ENCODE results near the gene SLX4IP. TPM values are rescaled to one million over a fixed set of nuclear protein-coding genes. Genes with fewer than 3 reads are reported as not detected.

Gene SLX4IP
- total and polyA plus RNA-seq, 2 of the 13 experiments (the other 11 are each of a cell fraction or from before 2014, with no cell fraction given), result 3.6 to 7.3 TPM

GRCh38 chr20:10603971-10604864 is 169.1 kb downstream of the SLX4IP start (continued):
- TF ChIP-seq MTA1 (CRISPR knock-in tag; IDR thresholded peaks at IDR 0.05; ENCODE audit: borderline replicate concordance) (peak; percentile 99), MTF2 (CRISPR knock-in tag; IDR thresholded peaks at IDR 0.05; ENCODE audit: borderline replicate concordance) (0 out of 2 replicates have a peak, but pooled peaks have one; percentile 46), ZXDC (CRISPR knock-in tag; IDR thresholded peaks at IDR 0.05) (no peak), ZFP36L2 (CRISPR knock-in tag; IDR thresholded peaks at IDR 0.05) (peak; percentile 44; the same call in 1 of the 2 replicates), NR2F2 (IDR thresholded peaks at IDR 0.05; ENCODE audit: borderline replicate concordance, low read depth) (peak; percentile 53; the same call in 1 of the 2 replicates), ZNF660 (CRISPR knock-in tag; IDR thresholded peaks at IDR 0.05; ENCODE audit: borderline replicate concordance, low read depth) (no peak), ZNF138 (CRISPR knock-in tag; IDR thresholded peaks at IDR 0.05; ENCODE audit: low read depth) (no peak), THAP11 (CRISPR knock-in tag; IDR thresholded peaks at IDR 0.05) (peak; percentile 88), HDAC2 (CRISPR knock-in tag; IDR thresholded peaks at IDR 0.05) (peak; percentile 99), CENPT (CRISPR knock-in tag; IDR thresholded peaks at IDR 0.05; ENCODE audit: low read depth) (no peak), ZSCAN22 (CRISPR knock-in tag; IDR thresholded peaks at IDR 0.05) (no peak)
- TF ChIP-seq, protein P1, sequence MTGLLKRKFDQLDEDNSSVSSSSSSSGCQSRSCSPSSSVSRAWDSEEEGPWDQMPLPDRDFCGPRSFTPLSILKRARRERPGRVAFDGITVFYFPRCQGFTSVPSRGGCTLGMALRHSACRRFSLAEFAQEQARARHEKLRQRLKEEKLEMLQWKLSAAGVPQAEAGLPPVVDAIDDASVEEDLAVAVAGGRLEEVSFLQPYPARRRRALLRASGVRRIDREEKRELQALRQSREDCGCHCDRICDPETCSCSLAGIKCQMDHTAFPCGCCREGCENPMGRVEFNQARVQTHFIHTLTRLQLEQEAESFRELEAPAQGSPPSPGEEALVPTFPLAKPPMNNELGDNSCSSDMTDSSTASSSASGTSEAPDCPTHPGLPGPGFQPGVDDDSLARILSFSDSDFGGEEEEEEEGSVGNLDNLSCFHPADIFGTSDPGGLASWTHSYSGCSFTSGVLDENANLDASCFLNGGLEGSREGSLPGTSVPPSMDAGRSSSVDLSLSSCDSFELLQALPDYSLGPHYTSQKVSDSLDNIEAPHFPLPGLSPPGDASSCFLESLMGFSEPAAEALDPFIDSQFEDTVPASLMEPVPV (CRISPR knock-in tag; IDR thresholded peaks at IDR 0.05), result peak; percentile 61; the same call in 1 of the 2 replicates
- TF ChIP-seq, protein P2, sequence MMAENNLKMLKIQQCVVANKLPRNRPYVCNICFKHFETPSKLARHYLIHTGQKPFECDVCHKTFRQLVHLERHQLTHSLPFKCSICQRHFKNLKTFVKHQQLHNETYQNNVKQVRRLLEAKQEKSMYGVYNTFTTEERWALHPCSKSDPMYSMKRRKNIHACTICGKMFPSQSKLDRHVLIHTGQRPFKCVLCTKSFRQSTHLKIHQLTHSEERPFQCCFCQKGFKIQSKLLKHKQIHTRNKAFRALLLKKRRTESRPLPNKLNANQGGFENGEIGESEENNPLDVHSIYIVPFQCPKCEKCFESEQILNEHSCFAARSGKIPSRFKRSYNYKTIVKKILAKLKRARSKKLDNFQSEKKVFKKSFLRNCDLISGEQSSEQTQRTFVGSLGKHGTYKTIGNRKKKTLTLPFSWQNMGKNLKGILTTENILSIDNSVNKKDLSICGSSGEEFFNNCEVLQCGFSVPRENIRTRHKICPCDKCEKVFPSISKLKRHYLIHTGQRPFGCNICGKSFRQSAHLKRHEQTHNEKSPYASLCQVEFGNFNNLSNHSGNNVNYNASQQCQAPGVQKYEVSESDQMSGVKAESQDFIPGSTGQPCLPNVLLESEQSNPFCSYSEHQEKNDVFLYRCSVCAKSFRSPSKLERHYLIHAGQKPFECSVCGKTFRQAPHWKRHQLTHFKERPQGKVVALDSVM (CRISPR knock-in tag; IDR thresholded peaks at IDR 0.05), result no peak
- TF ChIP-seq, protein P3, sequence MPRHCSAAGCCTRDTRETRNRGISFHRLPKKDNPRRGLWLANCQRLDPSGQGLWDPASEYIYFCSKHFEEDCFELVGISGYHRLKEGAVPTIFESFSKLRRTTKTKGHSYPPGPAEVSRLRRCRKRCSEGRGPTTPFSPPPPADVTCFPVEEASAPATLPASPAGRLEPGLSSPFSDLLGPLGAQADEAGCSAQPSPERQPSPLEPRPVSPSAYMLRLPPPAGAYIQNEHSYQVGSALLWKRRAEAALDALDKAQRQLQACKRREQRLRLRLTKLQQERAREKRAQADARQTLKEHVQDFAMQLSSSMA (CRISPR knock-in tag; IDR thresholded peaks at IDR 0.05), result no peak
- TF ChIP-seq, protein P4, sequence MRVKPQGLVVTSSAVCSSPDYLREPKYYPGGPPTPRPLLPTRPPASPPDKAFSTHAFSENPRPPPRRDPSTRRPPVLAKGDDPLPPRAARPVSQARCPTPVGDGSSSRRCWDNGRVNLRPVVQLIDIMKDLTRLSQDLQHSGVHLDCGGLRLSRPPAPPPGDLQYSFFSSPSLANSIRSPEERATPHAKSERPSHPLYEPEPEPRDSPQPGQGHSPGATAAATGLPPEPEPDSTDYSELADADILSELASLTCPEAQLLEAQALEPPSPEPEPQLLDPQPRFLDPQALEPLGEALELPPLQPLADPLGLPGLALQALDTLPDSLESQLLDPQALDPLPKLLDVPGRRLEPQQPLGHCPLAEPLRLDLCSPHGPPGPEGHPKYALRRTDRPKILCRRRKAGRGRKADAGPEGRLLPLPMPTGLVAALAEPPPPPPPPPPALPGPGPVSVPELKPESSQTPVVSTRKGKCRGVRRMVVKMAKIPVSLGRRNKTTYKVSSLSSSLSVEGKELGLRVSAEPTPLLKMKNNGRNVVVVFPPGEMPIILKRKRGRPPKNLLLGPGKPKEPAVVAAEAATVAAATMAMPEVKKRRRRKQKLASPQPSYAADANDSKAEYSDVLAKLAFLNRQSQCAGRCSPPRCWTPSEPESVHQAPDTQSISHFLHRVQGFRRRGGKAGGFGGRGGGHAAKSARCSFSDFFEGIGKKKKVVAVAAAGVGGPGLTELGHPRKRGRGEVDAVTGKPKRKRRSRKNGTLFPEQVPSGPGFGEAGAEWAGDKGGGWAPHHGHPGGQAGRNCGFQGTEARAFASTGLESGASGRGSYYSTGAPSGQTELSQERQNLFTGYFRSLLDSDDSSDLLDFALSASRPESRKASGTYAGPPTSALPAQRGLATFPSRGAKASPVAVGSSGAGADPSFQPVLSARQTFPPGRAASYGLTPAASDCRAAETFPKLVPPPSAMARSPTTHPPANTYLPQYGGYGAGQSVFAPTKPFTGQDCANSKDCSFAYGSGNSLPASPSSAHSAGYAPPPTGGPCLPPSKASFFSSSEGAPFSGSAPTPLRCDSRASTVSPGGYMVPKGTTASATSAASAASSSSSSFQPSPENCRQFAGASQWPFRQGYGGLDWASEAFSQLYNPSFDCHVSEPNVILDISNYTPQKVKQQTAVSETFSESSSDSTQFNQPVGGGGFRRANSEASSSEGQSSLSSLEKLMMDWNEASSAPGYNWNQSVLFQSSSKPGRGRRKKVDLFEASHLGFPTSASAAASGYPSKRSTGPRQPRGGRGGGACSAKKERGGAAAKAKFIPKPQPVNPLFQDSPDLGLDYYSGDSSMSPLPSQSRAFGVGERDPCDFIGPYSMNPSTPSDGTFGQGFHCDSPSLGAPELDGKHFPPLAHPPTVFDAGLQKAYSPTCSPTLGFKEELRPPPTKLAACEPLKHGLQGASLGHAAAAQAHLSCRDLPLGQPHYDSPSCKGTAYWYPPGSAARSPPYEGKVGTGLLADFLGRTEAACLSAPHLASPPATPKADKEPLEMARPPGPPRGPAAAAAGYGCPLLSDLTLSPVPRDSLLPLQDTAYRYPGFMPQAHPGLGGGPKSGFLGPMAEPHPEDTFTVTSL (CRISPR knock-in tag; IDR thresholded peaks at IDR 0.05; ENCODE audit: borderline replicate concordance), result peak; percentile 95
